Adrenal gland (tissue), 5 donors: ENCODE data around the gene GPC3.

Experiments
- POLR2A ChIP-seq, 2 donors: fragments of 450-650 bp; IDR thresholded peaks; one replicate each; pipeline ENCODE4 v1.6.1; 2017; ENCODE audit warnings: antibody characterized with exemption in 2 of 2, mild to moderate bottlenecking in 2 of 2, moderate library complexity in 1 of 2
- TF ChIP-seq, protein P1 (sequence below), 6 experiments: fragments of 450-650 bp in 4 of 6; fragments of 200-600 bp in 2 of 6; sonication (generic) in 1 of 6; IDR thresholded peaks; 1 replicate in 5 of 6; 2 replicates in 1 of 6; pipeline versions ENCODE4 v1.5.1 to v1.8.0; 2016 to 2021; ENCODE audit warnings: antibody characterized with exemption in 6 of 6, mild to moderate bottlenecking in 2 of 6, moderate library complexity in 1 of 6
- donor health status: DM: no; HTN: no; CAD: no.

GRCh38 chrX:133947022-133947421, 38.4 kb downstream of the GPC3 start:
- TF ChIP-seq, protein P1, sequence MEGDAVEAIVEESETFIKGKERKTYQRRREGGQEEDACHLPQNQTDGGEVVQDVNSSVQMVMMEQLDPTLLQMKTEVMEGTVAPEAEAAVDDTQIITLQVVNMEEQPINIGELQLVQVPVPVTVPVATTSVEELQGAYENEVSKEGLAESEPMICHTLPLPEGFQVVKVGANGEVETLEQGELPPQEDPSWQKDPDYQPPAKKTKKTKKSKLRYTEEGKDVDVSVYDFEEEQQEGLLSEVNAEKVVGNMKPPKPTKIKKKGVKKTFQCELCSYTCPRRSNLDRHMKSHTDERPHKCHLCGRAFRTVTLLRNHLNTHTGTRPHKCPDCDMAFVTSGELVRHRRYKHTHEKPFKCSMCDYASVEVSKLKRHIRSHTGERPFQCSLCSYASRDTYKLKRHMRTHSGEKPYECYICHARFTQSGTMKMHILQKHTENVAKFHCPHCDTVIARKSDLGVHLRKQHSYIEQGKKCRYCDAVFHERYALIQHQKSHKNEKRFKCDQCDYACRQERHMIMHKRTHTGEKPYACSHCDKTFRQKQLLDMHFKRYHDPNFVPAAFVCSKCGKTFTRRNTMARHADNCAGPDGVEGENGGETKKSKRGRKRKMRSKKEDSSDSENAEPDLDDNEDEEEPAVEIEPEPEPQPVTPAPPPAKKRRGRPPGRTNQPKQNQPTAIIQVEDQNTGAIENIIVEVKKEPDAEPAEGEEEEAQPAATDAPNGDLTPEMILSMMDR (IDR thresholded peaks at IDR 0.05) = no peak
- TF ChIP-seq POLR2A (IDR thresholded peaks at IDR 0.05) = no peak
